H1 (cell line): ENCODE measurements around the gene TNRC6B. TPM values are rescaled to one million over a fixed set of nuclear protein-coding genes. Genes with fewer than 3 reads are reported as not detected.

Experiments used
- CTCF ChIA-PET: fragments of 300-600 bp; sonication (Branson Sonifier 250); formaldehyde crosslinking; loops from one replicate; lab custom pipeline; 2021; ENCODE audit not compliant: partially characterized antibody; lab: Charles Lee
- POLR2A ChIA-PET: fragments of 300-600 bp; sonication (Branson Sonifier 250); formaldehyde crosslinking; loops from one replicate; lab custom pipeline; 2021; ENCODE audit warnings: inconsistent platforms; ENCODE audit not compliant: partially characterized antibody; lab: Charles Lee
- DNase-seq, 2 experiments: peaks; one replicate each; pipeline versions ENCODE4 v3.0.0 to v3.0.0-alpha.2; 2010 to 2022; ENCODE audit warnings: low spot score in 2 of 2, low read depth in 1 of 2, mixed read lengths in 1 of 2
- FAIRE-seq: peaks from 2 replicates; lab custom pipeline; 2011; peaks lifted over from hg19 to GRCh38; lab: Jason Lieb, UNC
- H2AFZ ChIP-seq: 2 replicates; pipeline ENCODE4 v1.8.1; 2012; ENCODE audit warnings: low read length, inconsistent platforms
- H2AK5ac ChIP-seq: 2 replicates; pipeline ENCODE4 v1.6.1; 2013; ENCODE audit warnings: low read depth, low read length
- H2BK120ac ChIP-seq: replicated peaks from 2 replicates; pipeline ENCODE3; 2013; ENCODE audit warnings: low read depth, low read length, inconsistent platforms
- H2BK12ac ChIP-seq: 2 replicates; pipeline ENCODE4 v1.6.1; 2013; ENCODE audit warnings: low read depth, low read length
- H2BK15ac ChIP-seq: 2 replicates; pipeline ENCODE4 v1.6.1; 2013; ENCODE audit warnings: low read length
- H2BK20ac ChIP-seq: 2 replicates; pipeline ENCODE4 v1.6.1; 2013; ENCODE audit warnings: low read length
- H2BK5ac ChIP-seq: 2 replicates; pipeline ENCODE4 v1.6.1; 2013; ENCODE audit warnings: low read depth, low read length
- H3K14ac ChIP-seq: 2 replicates; pipeline ENCODE4 v1.6.1; 2013; ENCODE audit warnings: inconsistent platforms; ENCODE audit not compliant: insufficient read length
- H3K18ac ChIP-seq: 2 replicates; pipeline ENCODE4 v1.6.1; 2013; ENCODE audit warnings: low read length; ENCODE audit errors: extremely low read depth
- H3K23ac ChIP-seq: 2 replicates; pipeline ENCODE4 v1.6.1; 2013; ENCODE audit warnings: inconsistent platforms; ENCODE audit not compliant: insufficient read length
- H3K23me2 ChIP-seq: 2 replicates; pipeline ENCODE4 v1.6.1; 2013; ENCODE audit warnings: low read depth, low read length
- H3K27ac ChIP-seq: 2 replicates; pipeline ENCODE4 v1.6.1; 2011; ENCODE audit warnings: low read depth, low read length, inconsistent platforms
- H3K27me3 ChIP-seq, 4 experiments: replicated peaks in 1 of 4; 1 replicate in 1 of 4; 2 replicates in 3 of 4; pipeline versions ENCODE4 v1.6.1 to v1.8.1; 2011 to 2013; ENCODE audit warnings: low read length in 3 of 4, mild to moderate bottlenecking in 3 of 4, inconsistent platforms in 2 of 4, mixed read lengths in 2 of 4, moderate library complexity in 1 of 4; ENCODE audit not compliant: control insufficient read depth in 3 of 4, insufficient read depth in 3 of 4; ENCODE audit errors: extremely low read depth in 1 of 4
- H3K36me3 ChIP-seq, 4 experiments: 2 replicates each; pipeline versions ENCODE4 v1.6.1 to v1.8.1; 2011 to 2013; ENCODE audit warnings: mild to moderate bottlenecking in 4 of 4, low read length in 3 of 4, moderate library complexity in 2 of 4, control low read depth in 1 of 4, inconsistent platforms in 1 of 4; ENCODE audit not compliant: insufficient read depth in 4 of 4, control insufficient read depth in 2 of 4
- H3K4ac ChIP-seq: replicated peaks from 2 replicates; pipeline ENCODE3; 2013; ENCODE audit warnings: low read length, low read depth, mixed read lengths, inconsistent platforms; ENCODE audit not compliant: insufficient read length
- H3K4me1 ChIP-seq, 4 experiments: replicated peaks in 1 of 4; 1 replicate in 1 of 4; 2 replicates in 3 of 4; pipeline versions ENCODE4 v1.6.1 to v1.8.1; 2011 to 2013; ENCODE audit warnings: low read length in 3 of 4, inconsistent platforms in 2 of 4, mixed read lengths in 1 of 4; ENCODE audit not compliant: insufficient read depth in 4 of 4, control insufficient read depth in 3 of 4
- H3K4me2 ChIP-seq, 2 experiments: 2 replicates each; pipeline versions ENCODE4 v1.6.1 to v1.8.1; 2011 to 2013; ENCODE audit warnings: low read depth in 2 of 2, low read length in 2 of 2, control low read depth in 1 of 2, inconsistent platforms in 1 of 2, mild to moderate bottlenecking in 1 of 2; ENCODE audit not compliant: insufficient read depth in 1 of 2
- H3K4me3 ChIP-seq, 4 experiments: fragments of 200-600, 300-600 bp in 1 of 4; sonication (generic), shearing (Covaris generic), sonication (Bioruptor Twin) in 1 of 4; 2 replicates each; pipeline versions ENCODE4 v1.5.1 to v1.8.1; 2011 to 2016; ENCODE audit warnings: low read length in 4 of 4, low read depth in 3 of 4, control low read depth in 2 of 4, inconsistent platforms in 2 of 4, mild to moderate bottlenecking in 2 of 4, mixed read lengths in 1 of 4, moderate library complexity in 1 of 4; ENCODE audit not compliant: insufficient read depth in 2 of 4; ENCODE audit errors: extremely low read depth in 1 of 4
- H3K56ac ChIP-seq: replicated peaks from 2 replicates; pipeline ENCODE3; 2013; ENCODE audit warnings: low read depth, mild to moderate bottlenecking, mixed read lengths, low read length, inconsistent platforms; ENCODE audit not compliant: insufficient read length
- H3K79me1 ChIP-seq: 2 replicates; pipeline ENCODE4 v1.6.1; 2013; ENCODE audit warnings: low read depth, low read length, control low read depth
- H3K79me2 ChIP-seq, 2 experiments: 2 replicates each; pipeline versions ENCODE4 v1.6.1 to v1.8.1; 2012 to 2013; ENCODE audit warnings: low read length in 2 of 2, mild to moderate bottlenecking in 2 of 2, inconsistent platforms in 1 of 2; ENCODE audit not compliant: insufficient read depth in 2 of 2, control insufficient read depth in 1 of 2
- H3K9ac ChIP-seq, 4 experiments: replicated peaks in 1 of 4; 1 replicate in 1 of 4; 2 replicates in 3 of 4; pipeline versions ENCODE4 v1.6.1 to v1.8.1; 2011 to 2013; ENCODE audit warnings: low read depth in 3 of 4, low read length in 3 of 4, control low read depth in 2 of 4, mild to moderate bottlenecking in 2 of 4, moderate library complexity in 2 of 4, inconsistent platforms in 1 of 4; ENCODE audit errors: extremely low read depth in 1 of 4
- H3K9me3 ChIP-seq, 2 experiments: 2 replicates each; pipeline versions ENCODE4 v1.6.1 to v1.8.1; 2012 to 2013; ENCODE audit warnings: mild to moderate bottlenecking in 2 of 2, moderate library complexity in 2 of 2, control low read depth in 1 of 2, inconsistent platforms in 1 of 2, low read depth in 1 of 2, low read length in 1 of 2, mixed read lengths in 1 of 2; ENCODE audit not compliant: insufficient read depth in 2 of 2
- H4K20me1 ChIP-seq, 2 experiments: replicated peaks in 1 of 2; 2 replicates each; pipeline versions ENCODE3 to v1.8.1; 2011 to 2013; ENCODE audit warnings: inconsistent platforms in 2 of 2, low read length in 2 of 2, mild to moderate bottlenecking in 1 of 2; ENCODE audit not compliant: insufficient read depth in 2 of 2, control insufficient read depth in 1 of 2
- H4K5ac ChIP-seq: 2 replicates; pipeline ENCODE4 v1.6.1; 2013; ENCODE audit warnings: low read length, low read depth, mixed read lengths, inconsistent platforms; ENCODE audit not compliant: insufficient read length
- H4K8ac ChIP-seq: 2 replicates; pipeline ENCODE4 v1.8.0; 2013; ENCODE audit warnings: mild to moderate bottlenecking, moderate library complexity, low read length, inconsistent platforms; ENCODE audit not compliant: insufficient read depth; ENCODE audit errors: extremely low read depth
- H4K91ac ChIP-seq: replicated peaks from 2 replicates; pipeline ENCODE3; 2013; ENCODE audit warnings: low read length, mixed read lengths, inconsistent platforms; ENCODE audit not compliant: insufficient read length
- ASH2L ChIP-seq: fragments of 200-600, 300-600 bp; sonication (generic); IDR thresholded peaks from one replicate; pipeline ENCODE4 v1.7.1; 2017; ENCODE audit warnings: low read length
- CEBPB ChIP-seq: IDR thresholded peaks from 2 replicates; pipeline ENCODE4 v1.6.1; 2012; ENCODE audit warnings: low read depth, low read length
- CHD2 ChIP-seq: IDR thresholded peaks from 2 replicates; pipeline ENCODE4 v1.6.1; 2012; ENCODE audit warnings: low read length, improper control_type of control experiment
- FOSL1 ChIP-seq: IDR thresholded peaks from 2 replicates; pipeline ENCODE4 v1.6.1; 2011; ENCODE audit warnings: mild to moderate bottlenecking, low read depth, low read length, moderate library complexity; ENCODE audit not compliant: insufficient read depth
- POLR2A ChIP-seq, 2 experiments: IDR thresholded peaks; 1 replicate in 1 of 2; 2 replicates in 1 of 2; pipeline ENCODE4 v1.6.1; 2011; ENCODE audit warnings: low read depth in 2 of 2, low read length in 2 of 2, mild to moderate bottlenecking in 2 of 2; ENCODE audit errors: control extremely low read depth in 1 of 2
- POLR2AphosphoS5 ChIP-seq: IDR thresholded peaks from 2 replicates; pipeline ENCODE4 v1.6.1; 2011; ENCODE audit warnings: low read depth, low read length
- POU5F1 ChIP-seq: IDR thresholded peaks from 2 replicates; pipeline ENCODE4 v1.6.1; 2011; ENCODE audit warnings: low read depth, mild to moderate bottlenecking, low read length, moderate library complexity
- SIRT6 ChIP-seq: IDR thresholded peaks from one replicate; pipeline ENCODE4 v1.7.1; 2012; ENCODE audit warnings: low read length, inconsistent platforms
- WGBS, 2 experiments: shearing (Covaris generic) in 1 of 2; methylation state at CpG; one replicate each; pipeline versions ENCODE4 v1.1.6 to v1.1.7; 2013 to 2015; ENCODE audit warnings: low lambda C conversion rate in 2 of 2, mixed read lengths in 2 of 2, inconsistent platforms in 1 of 2, low coverage in 1 of 2, missing lambda C conversion rate in 1 of 2; ENCODE audit not compliant: insufficient replicate concordance in 2 of 2, insufficient coverage in 1 of 2, insufficient read length in 1 of 2; ENCODE audit errors: extremely low coverage in 1 of 2, missing lambda C conversion rate in 1 of 2; 5-methylcytosine and 5-hydroxymethylcytosine counted together
- polyA plus RNA-seq, 7 experiments: library from polyadenylated mRNA; depleted of rRNA in 3 of 7; stranded (reverse) in 5 of 7; unstranded in 2 of 7; fragments of >200 nt in 5 of 7; fragments of 200-250 nt in 2 of 7; gene quantifications; 1 replicate in 5 of 7; 2 replicates in 1 of 7; 4 replicates in 1 of 7; pipeline versions ENCODE4 v1.2.1 to v1.2.3, GENCODE V29; 2011 to 2013; ENCODE audit warnings: missing spikeins in 2 of 7, mixed read lengths in 2 of 7
- total RNA-seq: library from RNA; stranded (reverse); fragmentation: NEBNext Ultra II Directional; extraction: Animal tissue kit (Norgen Biotek cat#: 25700); gene quantifications from 2 replicates; pipeline ENCODE4 v1.2.1, GENCODE V29; 2021

Gene TNRC6B
- total and polyA plus RNA-seq, 2 of the 8 experiments (the other 6 are each of a cell fraction or from before 2014, with no cell fraction given) = 12.5 to 48.9 TPM

DNA sequence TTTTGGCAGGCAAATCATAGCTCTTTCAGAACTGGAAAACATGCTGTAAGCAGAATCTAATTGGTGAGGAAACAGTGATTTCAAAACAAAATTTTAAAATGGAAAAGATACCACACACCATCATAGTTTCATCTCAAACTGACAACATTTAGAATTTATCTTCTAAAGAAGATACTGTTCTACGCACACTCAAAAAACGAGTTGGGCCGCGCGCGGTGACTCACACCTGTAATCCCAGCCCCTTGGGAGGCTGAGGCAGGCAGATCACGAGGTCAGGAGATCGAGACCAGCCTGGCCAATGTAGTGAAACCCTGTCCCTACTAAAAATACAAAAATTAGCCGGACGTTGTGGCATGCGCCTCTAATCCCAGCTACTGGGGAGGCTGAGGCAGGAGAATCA, 124.4 kb downstream of the TNRC6B start:
- H3K4me3 ChIP-seq = no peak overlapping the region
- H3K9me3 ChIP-seq = no peaks in the 10 kb centered on the region
- WGBS, 2 experiments = 94% methylated on average over 11 of the region's 11 CpGs; no CpG with 5 or more reads in 1 of the 2 experiments
- no peak overlapping the region for H2AFZ ChIP-seq
- H3K56ac ChIP-seq = no peak overlapping the region
- no peaks in the 10 kb centered on the region for H3K79me2 ChIP-seq
- H3K4me2 ChIP-seq = no peak overlapping the region
- no peaks in the 10 kb centered on the region for H4K20me1 ChIP-seq
- H3K18ac ChIP-seq = no peak overlapping the region
- no peak overlapping the region for H2BK120ac ChIP-seq
- POLR2A ChIA-PET = no interaction called here
- H3K9ac ChIP-seq = no peak overlapping the region
- no peak overlapping the region for H2BK15ac ChIP-seq
- CTCF ChIA-PET = no interaction called here
- no peak for FAIRE-seq
- no peak overlapping the region for H2AK5ac ChIP-seq
- no peak overlapping the region for H2BK12ac ChIP-seq
- H3K14ac ChIP-seq = no peak overlapping the region
- no peak overlapping the region for H2BK5ac ChIP-seq
- no peak overlapping the region for H3K4ac ChIP-seq
- H3K27me3 ChIP-seq = no peaks in the 10 kb centered on the region
- H3K4me1 ChIP-seq = no peaks in the 10 kb centered on the region
- H3K27ac ChIP-seq = no peak overlapping the region
- H3K36me3 ChIP-seq = peaks cover 12 to 55% (median 25%) of the 10 kb centered on the region in 4 experiments
- no peak for DNase-seq
- H3K23me2 ChIP-seq = no peaks in the 10 kb centered on the region
- no peak overlapping the region for H4K8ac ChIP-seq
- H4K91ac ChIP-seq = no peak overlapping the region
- H2BK20ac ChIP-seq = no peak overlapping the region
- H3K23ac ChIP-seq = no peak overlapping the region
- H4K5ac ChIP-seq = no peak overlapping the region
- H3K79me1 ChIP-seq = no peaks in the 10 kb centered on the region
- TF ChIP-seq SIRT6 = no peak
- no peak for TF ChIP-seq CHD2
- no peak for TF ChIP-seq POLR2AphosphoS5
- TF ChIP-seq POU5F1 = no peak
- TF ChIP-seq CEBPB = no peak
- no peak for TF ChIP-seq ASH2L
- TF ChIP-seq FOSL1 = no peak
- no peak for TF ChIP-seq POLR2A (IDR thresholded peaks at IDR 0.05; ENCODE audit: control extremely low read depth in 1 of 2, low read depth in 2 of 2, low read length in 2 of 2)
